NCI-H1105 (cell line): ENCODE results near the gene SMOC2.
A peak's percentile ranks its signal among the peaks of the same experiment; 100 is the strongest.
"Not testable (repeated sequence)": the region's sequence is repeated elsewhere in the genome, so short reads cannot be mapped to it uniquely, and the experiment has no call there.

Experiments
- DNase-seq: peaks from one replicate; lab custom pipeline; 2025; lab: John Stamatoyannopoulos, UW

Gene SMOC2

DNA sequence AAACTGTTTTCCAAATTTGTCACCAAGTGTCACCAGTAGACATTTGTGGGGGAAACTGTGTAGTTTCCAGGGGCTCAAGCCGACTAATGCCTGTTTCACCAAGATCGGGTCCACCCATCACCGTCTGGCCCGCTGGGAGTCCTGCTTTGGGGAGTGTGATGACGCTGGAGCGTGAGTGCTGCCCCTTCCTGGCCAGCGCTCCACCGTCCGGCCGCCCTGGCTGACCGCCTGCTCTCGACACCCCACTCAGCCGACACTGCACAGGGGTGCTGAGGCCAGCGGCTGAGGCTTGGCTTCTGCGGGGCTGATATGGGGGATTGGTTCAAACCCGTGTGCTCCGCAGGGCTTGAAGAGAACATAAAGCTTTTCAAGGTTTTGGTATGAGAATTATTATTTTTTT lies 160.1 kb downstream of the SMOC2 start:
- DNase-seq: no peak

DNA sequence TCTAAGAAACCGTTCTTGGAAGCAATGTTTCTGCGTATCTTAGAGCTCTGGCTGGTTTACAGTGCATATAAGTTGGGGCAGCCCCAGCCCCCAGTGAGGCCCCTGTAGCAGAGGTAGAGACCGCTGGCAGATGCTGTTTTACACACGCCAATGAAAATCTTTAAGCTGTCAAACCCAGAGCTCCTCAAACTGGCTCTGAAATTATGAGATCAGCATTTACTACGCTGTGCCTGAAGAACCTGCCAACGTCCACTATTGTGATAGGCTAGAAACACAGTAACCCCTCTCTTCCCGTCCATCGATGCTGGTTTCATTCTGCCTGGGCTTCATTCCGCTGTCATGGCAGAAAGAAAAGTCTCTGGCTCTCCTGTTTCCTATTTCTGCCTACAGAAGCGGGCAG lies 160.6 kb downstream of the SMOC2 start:
- no peak for DNase-seq

DNA sequence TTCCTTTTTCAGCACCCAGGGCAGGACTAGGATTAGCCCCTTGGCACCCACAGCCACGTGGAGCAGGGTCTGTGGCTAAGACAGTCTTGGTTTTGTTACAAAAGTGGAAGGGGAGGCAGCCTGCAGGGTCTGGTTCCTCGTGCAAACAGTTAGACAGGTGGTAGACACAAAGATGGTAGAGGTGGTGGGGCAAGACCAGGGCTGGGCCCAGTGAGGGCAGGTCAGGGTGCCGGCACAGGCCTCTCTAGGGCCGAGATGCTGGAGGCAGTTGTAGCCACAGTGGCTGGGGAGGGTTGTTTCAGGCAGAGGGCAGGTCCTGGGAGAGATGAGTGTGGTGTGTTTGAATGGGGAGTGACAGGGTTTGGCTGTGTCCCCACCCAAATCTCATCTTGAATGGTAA lies 161.6 kb downstream of the SMOC2 start:
- no peak for DNase-seq

GRCh38 chr6:168603234-168603633 lies 162.2 kb downstream of the SMOC2 start:
- no peak for DNase-seq

GRCh38 chr6:168605964-168606363 lies 165.0 kb downstream of the SMOC2 start:
- DNase-seq: no peak

DNA sequence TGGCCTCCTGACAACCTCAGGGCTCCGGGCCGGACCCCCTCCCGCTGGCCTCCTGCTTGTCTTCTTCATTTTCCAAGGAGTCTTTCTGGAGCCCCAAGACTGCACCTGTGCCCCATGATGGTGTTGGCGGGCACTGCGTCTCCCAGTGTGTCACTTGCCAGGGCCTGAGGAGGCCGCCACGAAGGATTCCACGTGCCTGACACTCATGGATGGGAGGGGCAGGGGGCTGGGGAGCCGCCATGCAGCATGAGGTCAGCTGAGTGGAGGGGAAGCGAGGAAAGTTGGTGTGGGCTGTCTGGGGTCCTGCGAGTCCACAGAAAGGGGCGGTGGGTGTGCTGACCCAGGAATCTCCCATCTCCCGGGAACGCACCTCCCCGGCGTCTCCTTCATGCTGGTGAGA lies 165.7 kb downstream of the SMOC2 start:
- no peak for DNase-seq

GRCh38 chr6:168607272-168608112 lies 166.5 kb downstream of the SMOC2 start:
- peak; percentile 93 for DNase-seq

DNA sequence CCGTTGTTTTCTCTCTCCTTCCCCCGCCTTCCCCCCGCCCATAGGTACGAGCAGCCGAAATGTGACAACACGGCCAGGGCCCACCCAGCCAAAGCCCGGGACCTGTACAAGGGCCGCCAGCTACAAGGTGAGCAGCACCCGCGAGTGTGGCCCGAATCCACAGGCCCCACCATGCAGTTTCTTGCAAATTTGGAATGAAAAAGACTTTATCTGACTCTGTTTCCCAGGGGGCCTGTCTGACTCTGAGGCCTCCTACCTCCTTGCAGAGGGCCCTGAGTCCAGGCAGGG lies 167.1 kb downstream of the SMOC2 start:
- no peak for DNase-seq

DNA sequence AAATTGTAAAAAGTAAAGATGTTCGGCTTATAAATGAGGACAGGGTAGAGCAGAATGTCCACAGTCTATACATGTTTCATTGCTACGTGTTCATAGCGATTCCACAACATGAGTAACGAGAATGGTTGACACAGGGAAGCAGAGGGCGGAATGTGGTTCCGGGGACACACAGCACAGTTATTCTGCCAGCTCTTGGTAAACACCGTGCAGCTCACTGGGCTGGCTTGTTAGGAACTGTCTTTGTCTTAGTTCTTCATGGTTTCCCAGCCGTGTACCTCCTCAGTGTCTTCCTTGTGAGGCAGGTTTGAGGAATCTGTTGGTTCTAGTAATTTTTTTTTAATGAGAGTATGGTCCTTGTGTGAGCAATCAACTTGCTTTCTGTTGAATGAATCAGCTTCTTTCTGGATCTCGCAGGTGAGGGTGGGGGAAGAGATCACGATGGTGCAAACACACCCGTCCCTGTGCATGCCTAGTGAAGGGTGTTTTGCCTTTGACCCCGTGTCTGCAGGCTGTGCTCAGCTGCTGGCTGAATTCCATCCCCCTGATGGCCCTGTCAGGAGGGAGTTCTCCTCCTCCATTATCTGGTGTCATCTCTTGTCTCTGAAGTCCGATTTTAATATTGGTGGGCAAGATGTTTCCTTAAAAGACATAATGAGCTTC lies 168.2 kb downstream of the SMOC2 start:
- no peak for DNase-seq

DNA sequence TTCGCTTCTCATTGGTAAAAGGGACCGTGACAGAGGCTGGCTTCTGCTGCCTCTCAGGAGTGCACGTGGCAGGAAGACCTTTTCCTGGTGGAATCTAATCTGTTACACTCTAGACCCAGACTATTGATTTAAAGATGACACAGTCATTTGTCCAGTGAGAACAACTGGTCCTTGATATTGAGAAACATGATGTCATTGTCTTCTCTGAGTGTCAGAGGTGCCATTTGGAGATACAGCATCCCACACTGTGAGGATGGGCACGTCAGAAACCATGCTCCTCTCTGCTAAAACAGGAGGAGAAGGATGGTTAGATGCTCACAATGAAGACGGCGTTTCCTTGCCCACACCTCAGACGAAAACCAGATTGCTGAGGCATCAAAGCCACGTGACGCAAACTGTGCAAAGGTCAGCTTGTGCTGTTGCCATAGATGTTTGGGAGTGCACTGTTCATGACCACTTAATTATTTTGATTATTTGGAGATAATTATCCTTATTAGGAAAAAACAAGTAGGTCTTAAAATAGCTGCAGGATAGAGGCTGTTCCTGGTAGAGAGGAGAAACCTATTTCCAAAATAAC lies 169.0 kb downstream of the SMOC2 start:
- no peak for DNase-seq

DNA sequence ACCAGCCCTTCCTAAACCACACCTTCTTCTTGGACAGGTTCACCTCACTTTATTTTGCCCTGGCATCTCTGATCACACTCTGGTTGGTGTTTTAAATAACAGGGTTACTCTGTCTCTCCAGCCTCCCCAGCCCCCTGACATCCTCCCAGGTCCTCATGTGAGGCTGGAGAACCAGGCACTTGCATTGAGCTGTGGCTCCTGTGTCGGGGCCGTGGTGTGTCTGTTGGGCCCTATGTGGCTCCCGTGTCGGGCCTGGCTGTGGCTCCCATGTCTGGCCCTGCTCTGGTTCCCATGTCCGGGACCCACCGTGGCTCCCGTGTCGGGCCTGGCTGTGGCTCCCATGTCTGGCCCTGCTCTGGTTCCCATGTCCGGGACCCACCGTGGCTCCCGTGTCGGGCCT lies 170.0 kb downstream of the SMOC2 start:
- not testable (repeated sequence) for DNase-seq

GRCh38 chr6:168611691-168612090 lies 170.7 kb downstream of the SMOC2 start:
- DNase-seq: no peak

GRCh38 chr6:168612586-168612985 lies 171.6 kb downstream of the SMOC2 start:
- DNase-seq: no peak

- DNase-seq: no peak
Measured at GRCh38 chr6:168615837-168616236, 174.9 kb downstream of the SMOC2 start.

- DNase-seq: no peak
Measured at GRCh38 chr6:168616816-168617765, 176.1 kb downstream of the SMOC2 start.

DNA sequence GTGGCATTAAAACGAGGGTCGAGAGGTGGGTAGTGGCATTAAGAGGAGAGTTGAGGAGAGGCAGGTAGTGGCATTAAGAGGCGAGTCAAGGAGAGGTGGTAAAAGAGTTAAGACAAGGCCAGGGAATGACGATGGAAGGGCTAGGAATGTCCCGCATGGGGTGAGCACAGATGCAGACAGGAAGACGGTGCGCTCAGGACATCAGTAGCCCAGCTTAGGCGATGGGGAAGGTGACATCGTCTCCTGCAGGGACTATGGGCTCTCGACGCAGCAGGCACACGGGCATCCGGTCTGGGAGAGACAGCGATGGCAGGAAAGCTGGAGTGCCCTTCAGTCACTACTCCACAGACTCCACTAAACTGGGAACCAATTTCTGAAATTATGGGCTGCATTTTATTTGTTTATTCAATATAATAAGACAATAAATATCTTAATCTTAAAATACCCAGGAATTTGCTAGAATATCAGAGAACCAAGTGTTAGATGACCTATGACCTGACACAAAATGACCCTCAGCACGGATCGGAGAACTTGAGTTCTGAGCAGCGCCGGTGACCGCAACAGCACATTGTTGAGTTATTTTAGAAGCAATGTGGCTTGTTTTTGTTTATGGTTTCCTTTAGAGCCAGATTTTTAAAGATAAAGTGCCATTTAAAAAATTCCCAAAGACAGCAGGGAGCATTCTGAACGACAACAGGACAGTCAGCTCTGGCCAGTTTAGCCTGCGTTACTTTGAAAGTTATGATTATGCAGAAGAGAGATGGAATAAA lies 177.7 kb downstream of the SMOC2 start:
- DNase-seq: no peak

DNA sequence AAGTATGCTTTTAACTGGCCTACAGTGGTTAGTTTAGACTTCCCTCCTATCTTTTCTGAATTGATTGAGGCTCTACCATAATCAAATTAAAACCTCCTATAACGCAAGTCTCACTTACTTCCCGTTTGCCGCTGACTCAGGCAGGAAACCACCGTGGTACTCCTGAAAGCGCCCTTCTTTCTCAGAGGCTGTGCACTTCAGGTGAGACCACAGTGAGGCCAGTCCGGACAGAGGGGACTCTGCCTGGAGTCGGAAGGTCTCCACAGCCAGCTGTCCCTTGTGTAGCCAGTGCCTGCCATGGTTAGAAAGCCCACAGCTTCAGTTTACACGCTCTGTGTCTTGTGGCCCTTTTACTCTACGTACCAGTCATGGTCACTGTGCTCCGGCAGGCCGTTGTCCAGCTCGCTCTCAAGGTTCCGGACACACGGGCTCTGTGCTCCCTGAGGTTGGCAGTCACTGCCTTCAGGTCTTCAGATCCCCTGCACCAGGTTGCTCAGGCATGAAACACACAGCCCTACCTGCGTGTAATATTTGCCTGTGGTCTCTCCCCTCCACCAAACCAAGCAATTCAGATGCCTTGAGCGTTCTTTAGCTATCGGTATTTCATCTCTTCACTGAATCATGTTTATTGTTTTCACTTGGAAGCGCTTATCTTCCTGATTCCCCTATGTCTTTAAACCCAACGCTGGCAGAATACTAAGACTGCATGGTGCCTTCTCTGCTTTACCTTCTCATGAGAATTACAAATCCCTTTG lies 178.8 kb downstream of the SMOC2 start:
- no peak for DNase-seq

DNA sequence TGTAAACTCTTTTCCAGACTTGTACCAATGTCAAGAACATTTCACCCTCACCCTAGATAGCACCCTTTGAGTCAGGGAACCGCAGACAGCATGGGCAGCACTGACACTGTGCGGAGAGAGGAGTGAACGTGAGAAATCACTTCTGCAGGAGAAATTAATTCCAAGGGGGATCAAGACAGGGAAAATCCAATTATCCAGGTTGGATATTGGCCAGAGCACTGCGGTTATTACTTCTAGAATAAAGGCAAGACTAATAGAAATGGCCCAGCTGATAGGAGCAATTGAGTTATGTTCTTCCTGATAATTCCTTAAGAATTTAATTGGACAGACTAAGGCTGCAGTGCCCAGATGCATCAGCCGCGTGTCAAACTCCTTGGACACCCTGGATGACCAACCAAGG lies 179.6 kb downstream of the SMOC2 start:
- no peak for DNase-seq

GRCh38 chr6:168623736-168624135 lies 182.8 kb downstream of the SMOC2 start:
- DNase-seq: no peak

- no peak for DNase-seq
Measured at GRCh38 chr6:168624540-168624939, 183.6 kb downstream of the SMOC2 start.

GRCh38 chr6:168624948-168625347 lies 184.0 kb downstream of the SMOC2 start:
- DNase-seq: no peak
